Measurements from ENCODE around the gene AARS1. TPM values are rescaled to one million over a fixed set of nuclear protein-coding genes. Genes with fewer than 3 reads are reported as not detected.

Gene AARS1
- total and polyA plus RNA-seq, 4 donors: 53.7 to 121 (median 64.0) TPM

DNA sequence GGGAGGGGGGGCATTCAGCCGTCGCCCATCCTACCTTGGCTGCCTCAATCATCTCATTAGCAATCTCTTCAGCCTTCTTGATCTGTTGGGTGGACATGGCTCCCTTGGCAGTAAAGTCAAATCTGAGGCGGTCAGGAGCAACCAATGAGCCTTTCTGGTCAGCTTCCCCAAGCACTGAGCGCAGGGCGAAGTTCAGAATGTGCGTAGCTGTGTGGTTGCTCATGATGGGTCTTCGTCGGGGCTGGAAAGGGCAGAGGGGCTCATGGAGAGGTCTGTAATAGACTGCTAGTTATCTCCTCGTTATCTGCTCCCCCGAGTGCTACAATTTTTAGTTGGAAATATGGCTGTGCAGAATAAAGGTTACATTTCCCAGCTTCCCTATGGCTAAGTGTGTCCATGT, 30.4 kb downstream of the AARS1 start:
- no peak overlapping the region for H3K4me3 ChIP-seq (ENCODE audit: low read depth in 1 of 3, low read length in 3 of 3)
- no peaks in the 10 kb centered on the region for H3K9me3 ChIP-seq (ENCODE audit: control insufficient read depth in 4 of 4, low read length in 3 of 4)
- WGBS: 98% methylated on average over 10 of the region's 10 CpGs
- no peaks in the 10 kb centered on the region for H3K27me3 ChIP-seq (ENCODE audit: control insufficient read depth in 4 of 4, insufficient read depth in 4 of 4, low read length in 3 of 4)
- H3K36me3 ChIP-seq (ENCODE audit: control insufficient read depth in 4 of 4, insufficient read depth in 3 of 4, low read depth in 1 of 4, low read length in 3 of 4): peaks cover 32 to 88% (median 66%) of the 10 kb centered on the region in 4 donors
- no peak for DNase-seq (ENCODE audit: low spot score)
- no peak overlapping the region for H3K27ac ChIP-seq (ENCODE audit: low read depth in 1 of 2, low read length in 2 of 2)
- no peak for TF ChIP-seq HNF4G (IDR thresholded peaks at IDR 0.05)
- TF ChIP-seq FOXA1 (IDR thresholded peaks at IDR 0.05): no peak
- no peak for TF ChIP-seq GABPA (IDR thresholded peaks at IDR 0.05 in 1 of 2, conservative IDR thresholded peaks at IDR 0.05 in 1 of 2)
- TF ChIP-seq ZBTB33 (IDR thresholded peaks at IDR 0.05): no peak
- H3K4me1 ChIP-seq (ENCODE audit: control insufficient read depth in 4 of 4, insufficient read depth in 4 of 4, low read length in 3 of 4): no peaks in the 10 kb centered on the region
- H3K9ac ChIP-seq (ENCODE audit: low read depth in 1 of 2, low read length in 2 of 2): no peak overlapping the region

GRCh38 chr16:70258065-70258464, 31.2 kb downstream of the AARS1 start:
- H3K4me3 ChIP-seq (ENCODE audit: low read depth in 1 of 3, low read length in 3 of 3): no peak overlapping the region
- WGBS: 94% methylated on average over 14 of the region's 14 CpGs
- DNase-seq (ENCODE audit: low spot score): no peak
- no peaks in the 10 kb centered on the region for H3K4me1 ChIP-seq (ENCODE audit: control insufficient read depth in 4 of 4, insufficient read depth in 4 of 4, low read length in 3 of 4)
- H3K9ac ChIP-seq (ENCODE audit: low read depth in 1 of 2, low read length in 2 of 2): no peak overlapping the region
- no peaks in the 10 kb centered on the region for H3K27me3 ChIP-seq (ENCODE audit: control insufficient read depth in 4 of 4, insufficient read depth in 4 of 4, low read length in 3 of 4)
- H3K9me3 ChIP-seq (ENCODE audit: control insufficient read depth in 4 of 4, low read length in 3 of 4): no peaks in the 10 kb centered on the region
- no peak overlapping the region for H3K27ac ChIP-seq (ENCODE audit: low read depth in 1 of 2, low read length in 2 of 2)
- TF ChIP-seq, protein P1, sequence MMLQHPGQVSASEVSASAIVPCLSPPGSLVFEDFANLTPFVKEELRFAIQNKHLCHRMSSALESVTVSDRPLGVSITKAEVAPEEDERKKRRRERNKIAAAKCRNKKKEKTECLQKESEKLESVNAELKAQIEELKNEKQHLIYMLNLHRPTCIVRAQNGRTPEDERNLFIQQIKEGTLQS (IDR thresholded peaks at IDR 0.05): no peak
- TF ChIP-seq JUND (IDR thresholded peaks at IDR 0.05) (no peak), FOXA1 (IDR thresholded peaks at IDR 0.05) (no peak), REST (IDR thresholded peaks at IDR 0.05) (no peak), YY1 (IDR thresholded peaks at IDR 0.05) (no peak), CTCF (IDR thresholded peaks at IDR 0.05; ENCODE audit: low read depth, low read length, missing input control) (no peak), RAD21 (IDR thresholded peaks at IDR 0.05) (no peak), HNF4A (conservative IDR thresholded peaks at IDR 0.05) (no peak)
- peaks cover 33 to 89% (median 65%) of the 10 kb centered on the region in 4 donors for H3K36me3 ChIP-seq (ENCODE audit: control insufficient read depth in 4 of 4, insufficient read depth in 3 of 4, low read depth in 1 of 4, low read length in 3 of 4)
